ENCODE results near the gene OR6N2. TPM values are rescaled to one million over a fixed set of nuclear protein-coding genes. Genes with fewer than 3 reads are reported as not detected.

OR6N2 gene
- total RNA-seq, 4 donors from 2014 or later = not detected

GRCh38 chr1:158771950-158772866 is 8.8 kb downstream of the OR6N2 start, which contains the start of gene OR6N1:
Gene OR6N1, minus strand, starts transcription at chr1:158772195. Its CDS starts 5,513 bp downstream, at chr1:158766682.
- ATAC-seq (ENCODE audit: low FRiP score) (no peak), DNase-seq (ENCODE audit: low spot score) (no peak)
- no peak for TF ChIP-seq CTCF (IDR thresholded peaks at IDR 0.05)

- DNase-seq (ENCODE audit: low spot score) = no peak
- no peak for ATAC-seq (ENCODE audit: low FRiP score)
- no peak for TF ChIP-seq CTCF (IDR thresholded peaks at IDR 0.05)
Measured at GRCh38 chr1:158754420-158754819, 26.6 kb downstream of the OR6N2 start, which contains the start of gene OR6K6. Gene OR6K6, plus strand, starts transcription at chr1:158754720. Its CDS starts 168 bp downstream, at chr1:158754888.

GRCh38 chr1:158752155-158752712 is 28.8 kb downstream of the OR6N2 start:
- no peak for ATAC-seq (ENCODE audit: low FRiP score)
- TF ChIP-seq CTCF (IDR thresholded peaks at IDR 0.05) = no peak
- DNase-seq (ENCODE audit: low spot score) = no peak

- ATAC-seq (ENCODE audit: low FRiP score) (no peak), DNase-seq (ENCODE audit: low spot score) (no peak)
- TF ChIP-seq CTCF (IDR thresholded peaks at IDR 0.05) = no peak
Measured at GRCh38 chr1:158735848-158736247, 45.2 kb downstream of the OR6N2 start.

- ATAC-seq (ENCODE audit: low FRiP score) = no peak
- no peak for DNase-seq (ENCODE audit: low spot score)
- no peak for TF ChIP-seq CTCF (IDR thresholded peaks at IDR 0.05)
Measured at GRCh38 chr1:158732524-158732923, 48.5 kb downstream of the OR6N2 start.

- ATAC-seq (ENCODE audit: low FRiP score) = no peak
- TF ChIP-seq CTCF (IDR thresholded peaks at IDR 0.05) = no peak
- no peak for DNase-seq (ENCODE audit: low spot score)
Measured at GRCh38 chr1:158731707-158732106, 49.3 kb downstream of the OR6N2 start.
